SH-SY5Y (cell line): ENCODE measurements around the gene GMDS.

Experiments
- GATA2 ChIP-seq: IDR thresholded peaks from 2 replicates; pipeline ENCODE4 v1.6.1; 2011; ENCODE audit warnings: mild to moderate bottlenecking, low read depth, low read length
- GATA3 ChIP-seq: IDR thresholded peaks from 2 replicates; pipeline ENCODE4 v1.6.1; 2011; ENCODE audit warnings: low read depth, mild to moderate bottlenecking, low read length, moderate library complexity

DNA sequence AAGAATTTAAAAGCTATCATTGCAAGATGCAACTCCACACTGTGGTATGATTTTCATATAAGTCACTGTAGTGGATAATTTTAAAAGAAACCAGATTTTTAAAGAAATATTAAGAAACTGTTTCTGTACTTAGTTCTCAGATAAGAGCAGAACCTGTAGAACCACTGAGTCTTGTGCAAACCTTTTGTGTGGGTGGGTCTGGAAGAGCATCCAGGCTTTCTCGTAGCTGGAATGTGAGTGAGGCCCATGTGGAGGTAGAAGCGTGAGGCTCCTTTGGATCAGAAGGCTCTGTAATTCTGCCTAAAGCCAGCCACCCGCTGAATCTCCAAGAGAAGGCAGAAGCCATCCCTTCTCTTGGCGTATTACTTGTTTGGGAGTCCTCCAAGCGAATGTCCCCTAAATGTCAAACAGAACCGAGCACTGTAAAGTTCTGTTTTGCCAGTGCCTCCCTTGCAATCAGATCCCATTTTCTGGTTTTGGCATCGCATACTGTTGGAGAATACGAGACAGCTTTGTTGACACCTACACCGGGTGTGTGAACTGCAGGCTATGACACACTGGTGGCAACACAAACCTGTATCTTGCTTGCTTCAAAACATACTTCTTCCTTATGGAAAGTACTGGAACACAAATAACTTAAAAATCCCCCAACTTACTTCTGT lies 447.0 kb downstream of the GMDS start:
- TF ChIP-seq GATA2 (no peak), GATA3 (no peak)
